ENCODE data around the gene SPX.

DNA sequence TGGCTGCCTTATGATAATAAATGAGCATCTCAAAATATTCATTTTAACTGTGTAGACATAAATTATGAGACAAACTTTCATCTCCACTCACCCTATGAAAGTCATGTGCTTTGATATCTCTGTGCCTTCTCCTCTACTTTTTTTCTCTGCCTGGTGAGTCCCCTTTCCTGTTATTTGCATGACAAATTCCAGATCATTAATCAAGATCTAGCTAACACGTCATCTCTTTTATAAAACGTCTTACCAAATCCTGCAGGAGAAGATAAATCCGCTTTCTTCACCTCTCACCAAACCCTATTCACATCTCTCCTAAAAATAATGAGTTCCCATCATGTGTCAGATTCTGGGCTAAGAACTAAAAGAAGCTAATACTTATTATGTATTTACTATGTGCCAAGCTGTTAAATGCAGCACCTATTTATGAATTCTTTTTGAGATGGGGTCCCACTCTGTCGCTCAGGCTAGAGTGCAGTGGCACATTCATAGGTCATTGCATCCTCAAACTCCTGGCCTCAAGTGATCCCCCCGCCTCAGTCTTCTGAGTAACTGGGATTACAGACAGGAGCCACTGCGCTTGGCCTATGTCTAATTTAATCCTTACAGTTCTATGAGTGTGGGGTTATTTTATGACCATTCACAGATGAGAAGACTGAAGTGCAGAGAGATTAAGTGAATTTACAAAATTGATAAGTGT lies 26.7 kb downstream of the SPX start:
- TF ChIP-seq ZC3H10 (CRISPR knock-in tag; IDR thresholded peaks at IDR 0.05) (no peak), ZNF8 (CRISPR knock-in tag; IDR thresholded peaks at IDR 0.05) (no peak), ISL1 (CRISPR knock-in tag; IDR thresholded peaks at IDR 0.05) (no peak), ZFP30 (CRISPR knock-in tag; IDR thresholded peaks at IDR 0.05) (no peak), ZNF70 (CRISPR knock-in tag; IDR thresholded peaks at IDR 0.05) (no peak), BACH2 (CRISPR knock-in tag; IDR thresholded peaks at IDR 0.05; ENCODE audit: borderline replicate concordance) (no peak), CSDC2 (CRISPR knock-in tag; IDR thresholded peaks at IDR 0.05) (no peak), TCF4 (CRISPR knock-in tag; IDR thresholded peaks at IDR 0.05; ENCODE audit: borderline replicate concordance) (no peak)
- TF ChIP-seq, protein P1, sequence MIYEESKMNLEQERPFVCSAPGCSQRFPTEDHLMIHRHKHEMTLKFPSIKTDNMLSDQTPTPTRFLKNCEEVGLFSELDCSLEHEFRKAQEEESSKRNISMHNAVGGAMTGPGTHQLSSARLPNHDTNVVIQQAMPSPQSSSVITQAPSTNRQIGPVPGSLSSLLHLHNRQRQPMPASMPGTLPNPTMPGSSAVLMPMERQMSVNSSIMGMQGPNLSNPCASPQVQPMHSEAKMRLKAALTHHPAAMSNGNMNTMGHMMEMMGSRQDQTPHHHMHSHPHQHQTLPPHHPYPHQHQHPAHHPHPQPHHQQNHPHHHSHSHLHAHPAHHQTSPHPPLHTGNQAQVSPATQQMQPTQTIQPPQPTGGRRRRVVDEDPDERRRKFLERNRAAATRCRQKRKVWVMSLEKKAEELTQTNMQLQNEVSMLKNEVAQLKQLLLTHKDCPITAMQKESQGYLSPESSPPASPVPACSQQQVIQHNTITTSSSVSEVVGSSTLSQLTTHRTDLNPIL (CRISPR knock-in tag; IDR thresholded peaks at IDR 0.05; ENCODE audit: low read depth), result no peak
- TF ChIP-seq, protein P2, sequence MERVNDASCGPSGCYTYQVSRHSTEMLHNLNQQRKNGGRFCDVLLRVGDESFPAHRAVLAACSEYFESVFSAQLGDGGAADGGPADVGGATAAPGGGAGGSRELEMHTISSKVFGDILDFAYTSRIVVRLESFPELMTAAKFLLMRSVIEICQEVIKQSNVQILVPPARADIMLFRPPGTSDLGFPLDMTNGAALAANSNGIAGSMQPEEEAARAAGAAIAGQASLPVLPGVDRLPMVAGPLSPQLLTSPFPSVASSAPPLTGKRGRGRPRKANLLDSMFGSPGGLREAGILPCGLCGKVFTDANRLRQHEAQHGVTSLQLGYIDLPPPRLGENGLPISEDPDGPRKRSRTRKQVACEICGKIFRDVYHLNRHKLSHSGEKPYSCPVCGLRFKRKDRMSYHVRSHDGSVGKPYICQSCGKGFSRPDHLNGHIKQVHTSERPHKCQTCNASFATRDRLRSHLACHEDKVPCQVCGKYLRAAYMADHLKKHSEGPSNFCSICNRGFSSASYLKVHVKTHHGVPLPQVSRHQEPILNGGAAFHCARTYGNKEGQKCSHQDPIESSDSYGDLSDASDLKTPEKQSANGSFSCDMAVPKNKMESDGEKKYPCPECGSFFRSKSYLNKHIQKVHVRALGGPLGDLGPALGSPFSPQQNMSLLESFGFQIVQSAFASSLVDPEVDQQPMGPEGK (CRISPR knock-in tag; IDR thresholded peaks at IDR 0.05; ENCODE audit: borderline replicate concordance), result no peak
- TF ChIP-seq, protein P3, sequence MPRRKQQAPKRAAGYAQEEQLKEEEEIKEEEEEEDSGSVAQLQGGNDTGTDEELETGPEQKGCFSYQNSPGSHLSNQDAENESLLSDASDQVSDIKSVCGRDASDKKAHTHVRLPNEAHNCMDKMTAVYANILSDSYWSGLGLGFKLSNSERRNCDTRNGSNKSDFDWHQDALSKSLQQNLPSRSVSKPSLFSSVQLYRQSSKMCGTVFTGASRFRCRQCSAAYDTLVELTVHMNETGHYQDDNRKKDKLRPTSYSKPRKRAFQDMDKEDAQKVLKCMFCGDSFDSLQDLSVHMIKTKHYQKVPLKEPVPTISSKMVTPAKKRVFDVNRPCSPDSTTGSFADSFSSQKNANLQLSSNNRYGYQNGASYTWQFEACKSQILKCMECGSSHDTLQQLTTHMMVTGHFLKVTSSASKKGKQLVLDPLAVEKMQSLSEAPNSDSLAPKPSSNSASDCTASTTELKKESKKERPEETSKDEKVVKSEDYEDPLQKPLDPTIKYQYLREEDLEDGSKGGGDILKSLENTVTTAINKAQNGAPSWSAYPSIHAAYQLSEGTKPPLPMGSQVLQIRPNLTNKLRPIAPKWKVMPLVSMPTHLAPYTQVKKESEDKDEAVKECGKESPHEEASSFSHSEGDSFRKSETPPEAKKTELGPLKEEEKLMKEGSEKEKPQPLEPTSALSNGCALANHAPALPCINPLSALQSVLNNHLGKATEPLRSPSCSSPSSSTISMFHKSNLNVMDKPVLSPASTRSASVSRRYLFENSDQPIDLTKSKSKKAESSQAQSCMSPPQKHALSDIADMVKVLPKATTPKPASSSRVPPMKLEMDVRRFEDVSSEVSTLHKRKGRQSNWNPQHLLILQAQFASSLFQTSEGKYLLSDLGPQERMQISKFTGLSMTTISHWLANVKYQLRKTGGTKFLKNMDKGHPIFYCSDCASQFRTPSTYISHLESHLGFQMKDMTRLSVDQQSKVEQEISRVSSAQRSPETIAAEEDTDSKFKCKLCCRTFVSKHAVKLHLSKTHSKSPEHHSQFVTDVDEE (CRISPR knock-in tag; IDR thresholded peaks at IDR 0.05), result no peak

Data from SK-N-SH treated with all-trans-retinoic acid at 6 μM for 48 hours (cell line).